ENCODE data around the gene PDCD1.
"Not testable (repeated sequence)": the region's sequence is repeated elsewhere in the genome, so short reads cannot be mapped to it uniquely, and the experiment has no call there.

The PDCD1 gene

GRCh38 chr2:241803387-241804325 is 55.0 kb downstream of the PDCD1 start:
- peak in 1 of 2 experiments; percentile 58 for DNase-seq (ENCODE audit: low read depth in 1 of 2, low spot score in 1 of 2)
- H3K27me3 ChIP-seq (ENCODE audit: insufficient read depth, poor library complexity, severe bottlenecking): peaks cover 19% of the 10 kb centered on the region
- peak overlapping the region; percentile 40 for H3K4me3 ChIP-seq (replicated peaks; ENCODE audit: insufficient read depth, low read length)
- TF ChIP-seq CTCF (IDR thresholded peaks at IDR 0.05; ENCODE audit: insufficient read depth, low read length): no peak
- H3K27ac ChIP-seq (replicated peaks): no peak overlapping the region

GRCh38 chr2:241802421-241803318 is 56.0 kb downstream of the PDCD1 start:
- no peak overlapping the region for H3K4me3 ChIP-seq (replicated peaks; ENCODE audit: insufficient read depth, low read length)
- no peak overlapping the region for H3K27ac ChIP-seq (replicated peaks)
- TF ChIP-seq, protein P1, sequence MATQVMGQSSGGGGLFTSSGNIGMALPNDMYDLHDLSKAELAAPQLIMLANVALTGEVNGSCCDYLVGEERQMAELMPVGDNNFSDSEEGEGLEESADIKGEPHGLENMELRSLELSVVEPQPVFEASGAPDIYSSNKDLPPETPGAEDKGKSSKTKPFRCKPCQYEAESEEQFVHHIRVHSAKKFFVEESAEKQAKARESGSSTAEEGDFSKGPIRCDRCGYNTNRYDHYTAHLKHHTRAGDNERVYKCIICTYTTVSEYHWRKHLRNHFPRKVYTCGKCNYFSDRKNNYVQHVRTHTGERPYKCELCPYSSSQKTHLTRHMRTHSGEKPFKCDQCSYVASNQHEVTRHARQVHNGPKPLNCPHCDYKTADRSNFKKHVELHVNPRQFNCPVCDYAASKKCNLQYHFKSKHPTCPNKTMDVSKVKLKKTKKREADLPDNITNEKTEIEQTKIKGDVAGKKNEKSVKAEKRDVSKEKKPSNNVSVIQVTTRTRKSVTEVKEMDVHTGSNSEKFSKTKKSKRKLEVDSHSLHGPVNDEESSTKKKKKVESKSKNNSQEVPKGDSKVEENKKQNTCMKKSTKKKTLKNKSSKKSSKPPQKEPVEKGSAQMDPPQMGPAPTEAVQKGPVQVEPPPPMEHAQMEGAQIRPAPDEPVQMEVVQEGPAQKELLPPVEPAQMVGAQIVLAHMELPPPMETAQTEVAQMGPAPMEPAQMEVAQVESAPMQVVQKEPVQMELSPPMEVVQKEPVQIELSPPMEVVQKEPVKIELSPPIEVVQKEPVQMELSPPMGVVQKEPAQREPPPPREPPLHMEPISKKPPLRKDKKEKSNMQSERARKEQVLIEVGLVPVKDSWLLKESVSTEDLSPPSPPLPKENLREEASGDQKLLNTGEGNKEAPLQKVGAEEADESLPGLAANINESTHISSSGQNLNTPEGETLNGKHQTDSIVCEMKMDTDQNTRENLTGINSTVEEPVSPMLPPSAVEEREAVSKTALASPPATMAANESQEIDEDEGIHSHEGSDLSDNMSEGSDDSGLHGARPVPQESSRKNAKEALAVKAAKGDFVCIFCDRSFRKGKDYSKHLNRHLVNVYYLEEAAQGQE (IDR thresholded peaks at IDR 0.05; ENCODE audit: insufficient replicate concordance, low read depth): no peak
- TF ChIP-seq SPI1 (IDR thresholded peaks at IDR 0.05; ENCODE audit: borderline replicate concordance, low read depth) (no peak), CTCF (IDR thresholded peaks at IDR 0.05; ENCODE audit: insufficient read depth, low read length) (no peak), POLR2AphosphoS5 (IDR thresholded peaks at IDR 0.05; ENCODE audit: low read depth) (no peak), GABPA (IDR thresholded peaks at IDR 0.05; ENCODE audit: low read depth) (no peak)
- peaks cover 19% of the 10 kb centered on the region for H3K27me3 ChIP-seq (ENCODE audit: insufficient read depth, poor library complexity, severe bottlenecking)
- DNase-seq (ENCODE audit: low read depth in 1 of 2, low spot score in 1 of 2): no peak

DNA sequence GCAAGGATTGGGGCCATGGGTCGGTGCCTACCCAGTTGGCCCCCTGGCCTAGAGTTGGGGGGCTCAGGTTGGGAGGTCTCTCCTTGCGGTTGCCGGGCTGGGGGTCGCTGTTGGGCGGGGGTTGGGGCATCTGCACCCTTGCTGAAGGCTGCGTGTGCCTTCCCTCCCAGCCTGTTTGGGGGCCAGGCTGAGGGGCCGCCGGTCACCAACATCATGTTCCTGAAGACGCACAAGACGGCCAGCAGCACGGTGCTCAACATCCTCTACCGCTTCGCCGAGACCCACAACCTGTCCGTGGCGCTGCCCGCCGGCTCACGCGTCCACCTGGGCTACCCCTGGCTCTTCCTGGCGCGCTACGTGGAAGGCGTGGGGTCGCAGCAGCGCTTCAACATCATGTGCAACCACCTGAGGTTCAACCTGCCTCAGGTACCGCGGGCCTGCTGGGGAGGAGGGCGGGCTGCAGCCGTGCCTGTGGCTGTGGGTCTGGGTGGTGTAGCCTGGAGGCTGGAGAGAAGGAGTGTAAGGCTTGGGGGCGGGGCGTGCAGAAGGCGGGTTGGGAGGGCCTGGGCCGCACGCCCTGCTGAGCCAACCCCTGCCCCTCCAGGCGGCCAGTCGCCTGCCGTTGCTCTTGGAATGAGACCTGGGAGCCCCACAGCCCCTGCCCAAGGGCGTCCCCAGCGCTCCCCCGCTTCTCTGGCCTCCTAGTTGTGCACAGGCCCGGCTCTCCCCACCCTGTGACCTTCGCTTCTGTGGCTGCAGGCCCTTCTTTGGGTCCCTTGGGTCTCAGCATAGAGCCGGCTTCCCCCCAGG is 56.9 kb downstream of the PDCD1 start:
- TF ChIP-seq, protein P1 (IDR thresholded peaks at IDR 0.05; ENCODE audit: insufficient replicate concordance, low read depth): no peak
- TF ChIP-seq POLR2AphosphoS5 (IDR thresholded peaks at IDR 0.05; ENCODE audit: low read depth): no peak
- no peak for TF ChIP-seq SPI1 (IDR thresholded peaks at IDR 0.05; ENCODE audit: borderline replicate concordance, low read depth)
- TF ChIP-seq CTCF (IDR thresholded peaks at IDR 0.05; ENCODE audit: insufficient read depth, low read length): no peak
- TF ChIP-seq GABPA (IDR thresholded peaks at IDR 0.05; ENCODE audit: low read depth): no peak
- no peak for DNase-seq (ENCODE audit: low read depth in 1 of 2, low spot score in 1 of 2)
- Histone ChIP-seq H3K4me3 (replicated peaks; ENCODE audit: insufficient read depth, low read length) (no peak overlapping the region), H3K27me3 (ENCODE audit: insufficient read depth, poor library complexity, severe bottlenecking) (peaks cover 19% of the 10 kb centered on the region), H3K27ac (replicated peaks) (no peak overlapping the region)

- peaks cover 19% of the 10 kb centered on the region for H3K27me3 ChIP-seq (ENCODE audit: insufficient read depth, poor library complexity, severe bottlenecking)
- not testable (repeated sequence) for DNase-seq (ENCODE audit: low read depth in 1 of 2, low spot score in 1 of 2); H3K27ac ChIP-seq (replicated peaks); H3K4me3 ChIP-seq (replicated peaks; ENCODE audit: insufficient read depth, low read length)
Measured at GRCh38 chr2:241800198-241800903, 58.3 kb downstream of the PDCD1 start.

Measured in HL-60 (cell line).